GOT3 (cell line): Measurements from ENCODE around the gene DHRS4L2.
"Not testable (repeated sequence)": the region's sequence is repeated elsewhere in the genome, so short reads cannot be mapped to it uniquely, and the experiment has no call there.

ENCODE experiments used
- DNase-seq: peaks from one replicate; lab custom pipeline; 2025; ENCODE audit warnings: mixed read lengths; lab: John Stamatoyannopoulos, UW

DHRS4L2 gene

DNA sequence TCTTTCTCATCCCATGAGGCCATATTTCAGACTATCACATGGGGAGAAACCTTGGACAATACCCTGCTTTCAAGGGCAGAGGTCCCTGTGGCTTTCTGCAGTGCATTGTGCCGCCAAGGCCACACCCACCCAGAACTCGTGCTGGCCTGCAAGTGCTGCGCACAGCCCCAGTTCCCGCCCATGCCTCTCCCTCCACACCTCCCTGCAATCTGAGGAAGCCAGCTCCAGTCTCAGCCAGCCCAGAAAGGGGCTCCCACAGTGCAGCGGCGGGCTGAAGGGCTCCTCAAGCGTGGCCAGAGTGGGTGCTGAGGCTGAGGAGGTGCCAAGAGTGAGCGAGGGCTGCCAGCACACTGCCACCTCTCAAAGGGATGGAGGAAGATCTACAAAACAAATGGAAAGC is 15.6 kb upstream of the DHRS4L2 start:
- not testable (repeated sequence) for DNase-seq

DNA sequence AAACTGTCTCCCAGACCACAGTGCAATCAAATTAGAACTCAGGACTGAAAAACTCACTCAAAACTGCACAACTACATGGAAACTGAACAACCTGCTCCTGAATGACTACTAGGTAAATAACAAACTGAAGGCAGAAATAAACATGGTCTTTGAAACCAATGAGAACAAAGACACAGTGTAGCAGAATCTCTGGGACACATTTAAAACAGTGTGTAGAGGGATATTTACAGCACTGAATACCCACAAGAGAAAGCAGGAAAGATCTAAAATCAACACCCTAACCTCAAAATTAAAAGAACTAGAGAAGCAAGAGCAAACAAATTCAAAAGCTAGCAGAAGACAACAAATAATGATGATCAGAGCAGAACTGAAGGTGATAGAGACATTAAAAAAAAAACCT is 14.7 kb upstream of the DHRS4L2 start:
- not testable (repeated sequence) for DNase-seq

DNA sequence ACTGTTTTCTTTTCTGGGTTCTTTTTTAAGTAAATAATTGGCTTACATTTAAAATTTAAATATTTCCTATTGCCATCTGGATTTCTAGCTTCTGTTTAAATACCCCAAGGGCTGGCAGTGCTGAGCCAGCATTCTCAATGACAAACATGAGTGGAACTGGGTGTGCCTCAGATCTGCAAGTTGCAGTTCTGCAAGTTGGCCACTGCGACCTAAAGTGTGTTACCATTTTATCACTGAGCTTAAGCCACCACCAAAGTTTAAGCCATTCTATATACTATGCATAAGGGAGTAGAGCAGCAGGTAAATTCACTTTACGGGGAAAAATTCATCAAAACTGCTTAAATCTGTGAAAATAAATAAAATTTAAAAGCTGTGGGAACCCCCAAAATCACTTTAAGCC is 11.5 kb upstream of the DHRS4L2 start:
- not testable (repeated sequence) for DNase-seq

DNA sequence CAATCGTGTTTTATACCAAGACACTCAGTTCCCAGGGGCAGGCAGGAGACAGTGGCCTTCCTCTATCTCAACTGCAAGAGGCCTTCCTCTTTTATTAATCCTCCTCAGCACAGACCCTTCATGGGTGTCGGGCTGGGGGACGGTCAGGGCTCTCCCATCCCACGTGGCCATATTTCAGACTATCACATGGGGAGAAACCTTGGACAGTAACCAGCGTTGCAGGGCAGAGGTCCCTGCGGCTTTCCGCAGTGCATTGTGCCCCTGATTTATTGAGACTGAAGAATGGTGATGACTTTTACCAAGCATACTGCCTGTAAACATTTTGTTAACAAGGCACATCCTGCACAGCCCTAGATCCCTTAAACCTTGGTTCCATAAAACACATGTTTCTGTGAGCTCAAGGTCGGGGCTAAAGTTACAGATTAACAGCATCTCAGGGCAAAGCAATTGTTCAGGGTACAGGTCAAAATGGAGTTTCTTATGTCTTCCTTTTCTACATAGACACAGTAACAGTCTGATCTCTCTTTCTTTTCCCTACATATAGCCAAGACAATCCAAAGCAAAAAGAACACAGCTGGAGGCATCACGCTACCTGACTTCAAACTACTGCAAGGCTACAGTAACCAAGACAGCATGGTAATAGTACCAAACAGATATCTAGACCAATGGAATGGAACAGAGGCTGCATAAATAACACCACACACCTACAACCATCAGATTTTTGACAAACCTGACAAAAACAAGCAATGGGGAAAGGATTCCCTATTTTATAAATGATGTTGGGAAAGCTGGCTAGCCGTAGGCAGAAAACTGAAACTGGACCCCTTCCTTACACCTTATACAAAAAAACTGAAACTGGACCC is 6.5 kb upstream of the DHRS4L2 start:
- DNase-seq: not testable (repeated sequence)

DNA sequence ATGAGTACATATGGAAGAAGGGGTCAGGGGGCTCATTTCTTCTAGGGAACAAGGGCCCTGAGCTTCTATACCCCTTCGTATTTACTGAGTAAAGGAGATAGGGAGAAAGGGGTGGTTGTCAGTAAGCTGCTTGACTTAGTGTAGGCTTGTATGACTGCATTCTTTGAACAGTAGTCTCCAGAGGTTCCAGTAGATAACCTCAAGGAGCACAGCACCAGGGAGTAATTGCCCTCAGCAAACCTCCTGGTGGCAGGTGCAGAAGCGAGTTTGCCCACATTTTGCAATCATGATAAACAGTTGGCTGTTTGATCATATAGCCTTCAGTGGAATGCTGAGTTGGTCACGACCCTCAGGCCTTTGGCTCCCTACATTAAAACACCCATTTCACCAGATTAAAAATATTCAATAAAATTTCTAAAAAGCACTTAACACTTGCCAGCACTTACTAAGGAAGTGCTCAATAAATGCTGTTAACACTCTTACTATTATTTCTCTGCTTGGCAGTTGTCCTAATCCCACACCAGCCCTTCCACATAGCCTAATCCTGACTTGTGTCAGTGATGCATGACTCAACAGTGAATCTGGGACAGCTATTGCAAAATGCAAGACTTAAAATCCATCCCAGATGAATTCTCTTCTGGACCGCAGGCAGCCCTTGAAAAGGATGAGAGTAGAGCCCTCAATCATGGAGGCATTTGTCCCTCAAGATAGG is 3.7 kb upstream of the DHRS4L2 start:
- no peak for DNase-seq

DNA sequence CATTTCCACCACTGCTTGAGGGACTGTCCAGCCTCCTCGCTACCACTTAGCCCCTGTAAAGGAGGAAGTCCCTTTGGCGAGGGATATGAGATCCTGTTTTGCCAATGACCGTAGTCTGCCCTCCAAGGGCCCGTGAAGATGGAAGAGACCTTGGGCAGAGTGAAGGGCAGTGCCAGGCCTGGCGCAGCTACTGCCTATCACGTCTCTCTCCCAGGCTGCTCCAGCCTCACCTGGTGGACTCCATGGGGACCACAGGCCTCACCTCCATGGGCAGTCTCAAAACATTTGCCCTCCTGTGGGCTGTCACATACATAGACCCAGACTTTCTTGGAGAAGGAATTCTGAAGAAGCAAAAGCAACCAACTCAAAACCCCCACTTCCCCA is 514 bp upstream of the DHRS4L2 start:
- not testable (repeated sequence) for DNase-seq

DNA sequence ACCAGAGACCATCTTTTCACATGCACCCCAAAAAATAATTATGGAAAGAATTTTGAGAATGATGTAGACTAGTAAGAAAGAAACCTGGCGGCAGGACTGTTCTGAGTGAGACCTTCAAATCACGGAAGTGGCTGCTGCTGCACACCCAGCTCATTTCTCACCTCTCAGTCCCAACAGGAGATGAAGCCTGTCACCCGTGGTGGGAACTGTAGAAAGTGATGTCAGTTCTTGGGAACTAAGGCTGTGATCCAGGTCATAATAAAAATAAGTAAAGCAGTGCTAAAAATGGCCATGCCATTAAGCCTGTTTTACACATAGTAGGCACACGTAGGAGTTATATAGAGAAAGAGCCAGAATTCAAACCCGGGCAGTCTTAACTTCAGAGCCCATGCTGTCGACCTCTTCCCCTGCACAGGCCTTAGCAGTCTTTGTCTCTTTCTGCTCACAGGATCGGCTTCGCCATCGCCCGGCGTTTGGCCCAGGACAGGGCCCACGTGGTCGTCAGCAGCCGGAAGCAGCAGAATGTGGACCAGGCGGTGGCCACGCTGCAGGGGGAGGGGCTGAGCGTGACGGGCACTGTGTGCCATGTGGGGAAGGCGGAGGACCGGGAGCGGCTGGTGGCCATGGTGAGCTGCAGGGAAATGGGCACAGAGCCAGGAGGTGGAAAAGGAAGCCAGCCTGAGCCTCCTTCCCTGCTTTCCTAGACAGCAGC is 1.2 kb downstream of the DHRS4L2 start:
- not testable (repeated sequence) for DNase-seq

DNA sequence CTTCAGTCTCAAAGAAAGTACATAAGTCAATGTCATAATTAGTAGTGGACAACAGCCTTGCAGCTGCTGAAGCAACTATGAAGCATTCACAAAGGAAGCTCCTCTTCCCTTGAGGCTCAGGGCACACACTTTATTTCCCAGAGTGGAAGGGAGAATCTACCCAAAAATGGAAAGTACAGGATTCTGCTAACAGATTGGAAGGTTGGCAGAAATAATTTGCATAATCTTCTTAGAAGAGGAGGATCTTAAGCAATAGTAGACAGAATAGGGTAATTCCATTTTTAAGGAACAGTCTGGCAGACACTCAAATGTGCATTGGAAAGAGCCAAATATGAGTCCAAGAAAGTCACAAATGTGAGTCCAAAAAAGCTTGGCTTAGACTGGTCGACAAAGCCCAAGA is 2.2 kb downstream of the DHRS4L2 start:
- DNase-seq: not testable (repeated sequence)

DNA sequence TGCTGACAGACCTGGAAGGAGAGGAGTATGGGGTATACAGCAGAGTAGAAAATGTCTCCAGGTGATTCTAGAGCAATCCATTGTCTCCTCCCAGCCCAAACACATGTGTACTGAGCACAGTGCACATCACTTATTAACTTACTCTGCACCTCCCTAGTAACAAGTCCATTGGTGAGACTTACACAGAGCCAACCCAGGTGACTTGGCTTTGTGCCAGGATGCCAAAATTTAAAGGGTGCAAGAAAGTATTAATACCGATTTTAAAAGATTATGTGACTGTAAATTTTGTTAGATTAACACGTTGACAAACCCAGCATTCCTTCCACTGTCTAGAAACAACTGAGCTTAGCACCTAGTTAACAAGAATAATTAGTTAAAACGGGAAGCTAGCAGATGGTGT is 4.3 kb downstream of the DHRS4L2 start:
- not testable (repeated sequence) for DNase-seq

DNA sequence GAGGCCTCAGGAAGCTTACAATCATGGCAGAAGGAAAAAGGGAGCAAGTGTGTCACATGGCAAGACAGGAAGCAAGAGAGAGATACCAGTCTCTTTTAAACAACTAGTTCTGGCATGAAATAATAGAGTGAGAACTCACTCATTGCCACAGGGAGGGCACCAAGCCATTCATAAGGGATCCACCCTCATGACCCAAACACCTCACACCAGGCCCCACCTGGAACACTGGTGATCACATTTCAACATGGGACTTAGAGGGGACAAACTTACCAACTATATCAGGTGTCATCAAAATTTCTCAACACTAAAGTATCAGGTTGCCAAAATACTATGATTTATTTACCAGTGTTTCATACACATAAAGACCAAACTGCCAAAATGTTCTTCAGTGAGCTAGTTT is 7.3 kb downstream of the DHRS4L2 start:
- DNase-seq: not testable (repeated sequence)

DNA sequence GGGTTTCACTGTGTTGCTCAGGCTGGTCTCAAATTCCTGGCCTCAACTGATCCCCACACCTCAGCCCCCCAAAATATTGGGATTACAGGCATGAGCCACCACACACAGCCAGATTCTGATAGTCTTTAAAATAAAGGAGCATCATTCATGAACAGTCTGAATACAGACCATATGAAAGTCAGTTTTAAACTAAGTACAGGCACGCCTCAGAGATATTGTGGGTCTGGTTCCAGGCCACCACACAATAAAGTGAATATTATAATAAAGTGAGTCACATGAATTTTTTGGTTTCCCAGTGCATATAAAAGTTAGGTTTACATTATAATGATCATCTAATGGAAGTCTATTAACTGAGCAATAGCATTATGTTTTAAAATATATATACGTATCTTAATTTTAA is 8.1 kb downstream of the DHRS4L2 start:
- DNase-seq: not testable (repeated sequence)

DNA sequence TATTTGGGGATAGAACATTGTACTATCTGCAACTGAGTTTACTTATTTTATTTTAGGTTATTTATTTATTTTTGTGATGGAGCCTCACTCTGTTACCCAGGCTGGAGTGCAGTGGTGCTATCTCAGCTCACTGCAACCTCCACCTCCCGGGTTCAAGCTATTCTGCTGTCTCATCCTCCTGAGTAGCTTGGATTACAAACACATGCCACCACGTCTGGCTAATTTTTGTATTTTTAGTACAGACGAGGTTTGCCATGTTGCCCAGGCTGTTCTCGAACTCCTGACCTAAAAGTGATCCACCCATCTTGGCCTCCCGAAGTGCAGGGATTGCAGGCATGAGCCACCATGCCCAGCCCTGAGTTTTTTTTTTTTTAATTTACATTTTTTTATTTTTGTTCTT is 10.9 kb downstream of the DHRS4L2 start:
- DNase-seq: not testable (repeated sequence)

DNA sequence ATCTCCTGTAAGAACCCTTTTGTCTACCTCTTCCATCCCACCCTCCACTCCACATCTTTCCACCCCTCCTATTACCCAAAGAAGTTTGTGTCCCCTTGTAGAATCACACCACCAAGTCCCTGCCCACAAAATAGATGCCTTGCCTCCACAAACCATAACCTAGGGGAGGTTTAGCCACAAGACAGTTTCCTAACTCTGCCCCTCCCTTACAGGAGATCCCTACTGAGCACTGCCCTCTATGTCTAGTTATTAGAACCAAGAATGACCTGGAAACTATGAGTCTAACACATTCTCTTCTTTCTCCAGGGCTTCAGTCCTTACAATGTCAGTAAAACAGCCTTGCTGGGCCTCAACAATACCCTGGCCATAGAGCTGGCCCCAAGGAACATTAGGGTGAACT is 12.3 kb downstream of the DHRS4L2 start:
- DNase-seq: not testable (repeated sequence)

DNA sequence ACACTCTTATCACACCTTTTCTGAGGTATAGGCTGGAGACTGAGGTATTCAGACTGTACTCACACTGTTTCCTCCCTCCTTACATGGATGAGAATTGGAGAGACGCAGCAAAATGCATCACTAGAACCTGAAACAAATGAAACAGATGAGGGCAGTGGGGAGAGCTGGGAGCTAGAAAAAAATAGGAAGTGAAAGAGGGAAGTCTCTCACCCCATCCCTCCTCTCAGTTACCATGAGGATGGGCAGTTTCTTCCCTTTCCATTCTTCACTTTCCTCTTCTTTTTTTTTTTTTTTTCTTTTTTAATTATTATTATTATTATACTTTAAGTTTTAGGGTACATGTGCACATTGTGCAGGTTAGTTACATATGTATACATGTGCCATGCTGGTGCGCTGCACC is 12.9 kb downstream of the DHRS4L2 start:
- not testable (repeated sequence) for DNase-seq

DNA sequence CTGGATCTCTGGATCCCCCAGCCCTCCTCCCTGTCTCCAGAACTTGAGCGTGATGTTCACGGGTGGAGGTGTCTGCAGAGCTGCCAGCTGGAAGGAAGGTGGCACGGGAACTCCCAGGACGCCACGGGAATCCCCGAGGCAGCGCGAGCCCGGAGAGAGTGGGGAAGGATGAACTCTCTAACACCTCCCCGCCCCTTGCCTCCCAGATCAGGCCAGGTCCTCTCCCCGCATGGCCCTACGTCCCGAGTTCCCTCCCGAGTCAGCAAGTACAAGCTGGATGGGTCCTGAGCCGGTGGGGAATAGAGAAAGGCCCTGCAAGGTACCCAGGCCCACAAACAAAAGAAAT is 17.7 kb downstream of the DHRS4L2 start:
- DNase-seq: not testable (repeated sequence)

DNA sequence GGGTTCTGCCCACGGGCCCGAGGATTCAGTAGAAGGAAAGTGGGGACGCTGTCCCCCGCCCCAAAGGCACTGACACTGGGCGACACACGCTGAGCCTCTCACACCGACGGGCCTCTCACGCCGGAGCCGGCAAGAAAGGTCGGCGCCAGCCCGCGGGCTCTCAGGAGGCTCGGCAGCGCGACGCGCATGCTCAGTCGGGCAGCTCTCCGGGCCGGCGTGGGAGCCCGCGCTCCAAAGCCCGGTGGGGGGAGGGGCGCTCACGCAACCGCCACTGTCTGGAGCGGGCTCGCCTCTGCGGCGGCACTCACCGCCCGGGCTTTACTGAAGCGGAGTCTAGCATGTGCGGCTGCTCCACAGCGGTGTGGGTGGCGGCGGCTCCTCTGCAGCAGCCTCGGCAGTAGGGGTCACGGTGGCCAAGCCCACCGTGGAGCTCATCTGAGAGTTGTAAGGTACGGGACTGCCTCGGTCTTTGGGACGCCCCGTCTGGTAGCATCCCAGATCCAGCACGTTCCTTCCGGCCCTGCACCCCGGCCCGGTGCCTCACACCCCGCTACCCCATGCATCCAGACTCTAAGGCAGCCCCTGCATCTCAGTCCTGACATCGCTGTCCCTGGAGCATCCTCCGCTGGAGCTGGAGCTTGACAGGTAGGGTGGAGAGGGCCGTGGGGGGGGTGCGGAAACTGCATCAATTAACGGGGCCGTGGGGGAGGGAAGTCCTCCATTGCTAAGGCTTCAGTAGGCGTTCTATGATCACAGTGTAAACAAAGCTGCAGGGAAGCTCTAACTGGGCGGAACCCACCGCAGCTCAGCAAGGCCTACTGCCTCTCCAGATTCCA is 18.3 kb downstream of the DHRS4L2 start:
- DNase-seq: not testable (repeated sequence)

DNA sequence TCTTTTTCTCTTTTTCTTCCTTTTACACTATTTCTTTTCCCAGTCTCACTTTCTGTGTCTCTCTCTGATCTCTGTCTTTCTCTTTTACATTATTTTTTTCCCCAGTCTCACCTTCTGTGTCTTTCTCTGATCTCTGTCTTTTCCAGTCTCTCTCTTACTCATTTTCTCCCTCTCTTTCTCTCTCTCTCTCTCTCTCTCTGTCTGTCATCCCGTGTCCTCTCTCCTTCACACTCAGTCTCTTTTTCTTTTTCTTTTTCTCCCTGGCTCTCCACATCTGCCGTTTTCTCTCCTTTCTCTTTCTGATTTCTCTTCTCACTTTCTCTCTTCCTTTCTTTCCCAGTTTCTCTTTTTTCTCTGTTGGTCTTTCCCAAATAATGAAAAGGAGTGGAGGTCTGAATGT is 22.3 kb downstream of the DHRS4L2 start:
- no peak for DNase-seq

DNA sequence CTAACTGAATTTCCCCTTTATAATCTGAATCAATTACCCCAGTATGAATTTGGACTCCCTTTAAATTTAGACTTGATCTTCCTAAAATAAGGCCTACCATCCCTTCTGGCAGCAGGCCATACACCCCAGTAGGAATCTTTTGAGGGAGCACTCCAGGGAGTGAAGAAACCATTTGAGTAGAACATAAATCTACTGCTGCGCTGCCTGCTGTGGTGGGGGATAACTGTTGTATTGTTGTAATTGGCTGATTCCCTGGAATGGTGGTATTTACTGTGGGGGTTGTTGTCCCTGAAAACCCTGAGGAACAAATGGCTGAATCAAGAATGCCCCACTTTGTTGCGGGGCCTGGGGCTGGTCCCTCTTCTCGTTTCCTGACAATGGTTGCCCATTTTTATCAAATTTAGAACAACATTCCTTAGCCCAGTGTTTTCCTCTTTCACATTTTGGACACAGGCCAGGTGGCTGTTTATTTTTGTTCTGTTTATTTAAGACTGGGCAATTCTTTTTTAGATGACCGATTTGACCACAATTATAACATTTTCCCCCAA is 24.1 kb downstream of the DHRS4L2 start:
- DNase-seq: not testable (repeated sequence)

DNA sequence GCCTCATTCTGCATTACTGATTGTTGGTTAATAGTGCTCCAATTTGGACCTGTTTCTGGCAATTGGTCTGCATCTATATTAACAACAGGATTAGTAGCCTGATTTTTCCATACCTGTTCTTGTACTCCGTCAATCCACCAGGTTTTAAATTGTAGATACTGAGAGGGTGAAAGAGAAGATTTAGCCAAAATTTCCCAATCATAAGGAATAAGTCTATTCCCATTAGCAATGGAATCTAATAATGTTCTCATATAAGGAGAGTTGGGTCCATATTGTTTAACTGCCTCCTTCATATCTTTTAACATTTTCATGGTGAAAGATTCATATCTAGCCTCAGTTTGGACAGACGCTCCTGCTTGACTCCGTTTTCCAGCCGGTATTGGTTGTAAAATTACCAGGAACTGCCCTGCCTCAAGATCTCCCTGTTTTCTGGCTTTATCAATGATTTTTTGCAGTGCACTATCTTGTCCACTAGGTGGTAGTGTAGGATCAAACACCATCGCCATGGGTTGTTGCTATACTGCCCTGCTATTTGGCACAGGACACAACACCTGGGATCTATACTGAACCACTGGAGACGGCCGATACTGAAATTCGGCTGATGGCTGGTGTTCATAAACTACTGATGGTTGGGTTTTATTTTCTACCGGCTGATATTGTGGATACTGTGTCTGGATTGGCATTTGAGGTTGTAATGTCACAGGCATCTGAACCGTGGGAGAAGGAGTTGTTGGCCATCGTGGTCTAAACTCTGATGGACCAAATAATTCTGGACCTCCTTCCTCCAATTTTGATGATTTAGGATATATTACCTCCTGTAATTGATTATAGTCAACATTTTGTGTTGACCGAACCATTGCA is 25.2 kb downstream of the DHRS4L2 start:
- no peak for DNase-seq

DNA sequence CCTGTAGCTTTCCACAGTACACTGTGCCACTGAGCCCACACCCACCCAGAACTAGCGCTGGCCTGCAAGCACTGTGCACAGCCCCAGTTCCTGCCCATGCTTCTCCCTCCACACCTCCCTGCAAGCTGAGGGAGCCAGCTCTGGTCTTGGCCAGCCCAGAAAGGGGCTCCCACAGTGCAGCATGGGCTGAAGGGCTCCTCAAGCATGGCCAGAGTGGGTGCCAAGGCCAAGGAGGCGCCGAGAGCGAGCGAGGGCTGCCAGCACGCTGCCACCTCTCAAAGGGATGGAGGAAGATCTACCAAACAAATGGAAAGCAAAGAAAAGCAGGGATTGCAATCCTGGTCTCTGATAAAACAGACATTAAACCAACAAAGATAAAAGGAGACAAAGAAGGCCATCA is 27.0 kb downstream of the DHRS4L2 start:
- not testable (repeated sequence) for DNase-seq
